GM23338 (cell line): Measurements from ENCODE around the gene MYO16.

Experiments used
- CREB1 ChIP-seq: fragments of 250-450 bp; sonication (Bioruptor Pico); IDR thresholded peaks from 2 replicates; pipeline ENCODE4 v1.5.0; 2020; ENCODE audit warnings: low read depth, mild to moderate bottlenecking, moderate library complexity
- ETS1 ChIP-seq: IDR thresholded peaks from 2 replicates; pipeline ENCODE4 v1.6.1; 2016; ENCODE audit warnings: antibody characterized with exemption
- EZH2 ChIP-seq: fragments of 200-600 bp; sonication (generic); IDR thresholded peaks from one replicate; pipeline ENCODE4 v1.8.0; 2017; ENCODE audit warnings: antibody characterized with exemption, mild to moderate bottlenecking, low read depth; ENCODE audit not compliant: unreplicated experiment
- EZH2phosphoT487 ChIP-seq: fragments of 200-600 bp; sonication (generic); IDR thresholded peaks from one replicate; pipeline ENCODE4 v1.8.1; 2018; ENCODE audit warnings: antibody characterized with exemption; ENCODE audit not compliant: unreplicated experiment
- JUNB ChIP-seq: IDR thresholded peaks from one replicate; pipeline ENCODE4 v1.6.1; 2016; ENCODE audit warnings: antibody characterized with exemption; ENCODE audit not compliant: unreplicated experiment
- POLR2AphosphoS5 ChIP-seq: IDR thresholded peaks from 2 replicates; pipeline ENCODE4 v1.6.1; 2016; ENCODE audit warnings: antibody characterized with exemption, low read depth
- REST ChIP-seq: IDR thresholded peaks from one replicate; pipeline ENCODE4 v1.6.1; 2018; ENCODE audit warnings: antibody characterized with exemption; ENCODE audit not compliant: unreplicated experiment
- STAT1 ChIP-seq: IDR thresholded peaks from one replicate; pipeline ENCODE4 v1.6.1; 2016; ENCODE audit warnings: antibody characterized with exemption; ENCODE audit not compliant: unreplicated experiment
- ZNF331 ChIP-seq: fragments of 250-450 bp; sonication (Bioruptor Pico); IDR thresholded peaks from 2 replicates; pipeline ENCODE4 v1.5.0; 2020; ENCODE audit warnings: low read depth, mild to moderate bottlenecking, moderate library complexity
- TF ChIP-seq, protein P1 (sequence below), 2 experiments: fragments of 200-600 bp in 1 of 2; sonication (generic) in 1 of 2; conservative IDR thresholded peaks; 2 replicates each; pipeline versions ENCODE4 v1.5.1 to v1.6.1; 2016 to 2017; ENCODE audit warnings: antibody characterized with exemption in 2 of 2, low read depth in 2 of 2, mild to moderate bottlenecking in 2 of 2, moderate library complexity in 1 of 2

DNA sequence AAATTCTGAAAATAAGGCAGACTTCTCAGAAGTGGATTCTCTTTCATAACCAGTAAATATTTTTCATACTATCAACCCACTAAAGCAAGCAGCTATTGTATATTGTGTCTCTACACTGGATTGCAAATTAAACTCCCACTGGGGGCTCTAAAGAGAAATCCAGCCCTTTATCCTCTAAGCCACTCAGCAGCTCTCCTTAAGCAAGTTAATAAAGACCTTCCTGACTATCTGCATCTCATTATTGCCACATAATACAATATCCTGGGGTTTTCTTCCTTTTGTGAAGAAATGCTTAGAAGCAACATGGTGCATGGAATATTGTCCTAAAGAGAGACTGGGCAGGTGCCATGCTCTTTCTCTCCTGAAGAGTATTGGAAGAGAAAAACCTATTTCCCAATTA lies 521.3 kb downstream of the MYO16 start:
- TF ChIP-seq POLR2AphosphoS5, result no peak
- TF ChIP-seq EZH2, result no peak
- TF ChIP-seq, protein P1, sequence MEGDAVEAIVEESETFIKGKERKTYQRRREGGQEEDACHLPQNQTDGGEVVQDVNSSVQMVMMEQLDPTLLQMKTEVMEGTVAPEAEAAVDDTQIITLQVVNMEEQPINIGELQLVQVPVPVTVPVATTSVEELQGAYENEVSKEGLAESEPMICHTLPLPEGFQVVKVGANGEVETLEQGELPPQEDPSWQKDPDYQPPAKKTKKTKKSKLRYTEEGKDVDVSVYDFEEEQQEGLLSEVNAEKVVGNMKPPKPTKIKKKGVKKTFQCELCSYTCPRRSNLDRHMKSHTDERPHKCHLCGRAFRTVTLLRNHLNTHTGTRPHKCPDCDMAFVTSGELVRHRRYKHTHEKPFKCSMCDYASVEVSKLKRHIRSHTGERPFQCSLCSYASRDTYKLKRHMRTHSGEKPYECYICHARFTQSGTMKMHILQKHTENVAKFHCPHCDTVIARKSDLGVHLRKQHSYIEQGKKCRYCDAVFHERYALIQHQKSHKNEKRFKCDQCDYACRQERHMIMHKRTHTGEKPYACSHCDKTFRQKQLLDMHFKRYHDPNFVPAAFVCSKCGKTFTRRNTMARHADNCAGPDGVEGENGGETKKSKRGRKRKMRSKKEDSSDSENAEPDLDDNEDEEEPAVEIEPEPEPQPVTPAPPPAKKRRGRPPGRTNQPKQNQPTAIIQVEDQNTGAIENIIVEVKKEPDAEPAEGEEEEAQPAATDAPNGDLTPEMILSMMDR (conservative IDR thresholded peaks at IDR 0.05; ENCODE audit: low read depth in 2 of 2), result no peak
- TF ChIP-seq EZH2phosphoT487, result no peak
- TF ChIP-seq ETS1, result no peak
- TF ChIP-seq JUNB, result no peak
- no peak for TF ChIP-seq REST
- no peak for TF ChIP-seq CREB1 (CRISPR knock-in tag)
- no peak for TF ChIP-seq ZNF331
- no peak for TF ChIP-seq STAT1
